MCF 10A (cell line): ENCODE data around the gene MAML2. TPM values are rescaled to one million over a fixed set of nuclear protein-coding genes. Genes with fewer than 3 reads are reported as not detected.

Experiments used
- BruUV-seq: library from RNA; stranded (reverse); fragments of 400-500 nt; replicated peaks from 2 replicates; lab custom pipeline; 2021; lab: Mats Ljungman, UMichigan
- CTCF ChIA-PET: fragments of 300-600 bp; sonication (Branson Sonifier 250); formaldehyde crosslinking; extraction: SDS; loops from one replicate; lab custom pipeline; 2021; ENCODE audit warnings: antibody characterized with exemption, inconsistent platforms; lab: Yijun Ruan, JAX
- POLR2A ChIA-PET: fragments of 300-600, 350-650 bp; sonication (Branson Sonifier 250); formaldehyde crosslinking; extraction: SDS; loops from one replicate; lab custom pipeline; 2020; ENCODE audit warnings: antibody characterized with exemption, inconsistent platforms; lab: Yijun Ruan, JAX
- DNase-seq: peaks from one replicate; pipeline ENCODE4 v3.0.0-alpha.2; 2018; ENCODE audit not compliant: unreplicated experiment
- H3K27ac Mint-ChIP-seq: one replicate; pipeline ENCODE4 v1.8.0; 2022; ENCODE audit warnings: mild to moderate bottlenecking, low read depth, mixed read lengths; ENCODE audit not compliant: unreplicated experiment
- H3K27me3 Mint-ChIP-seq: one replicate; pipeline ENCODE4 v1.8.0; 2022; ENCODE audit warnings: mixed read lengths; ENCODE audit not compliant: insufficient read depth, unreplicated experiment
- H3K36me3 Mint-ChIP-seq: one replicate; pipeline ENCODE4 v1.8.0; 2022; ENCODE audit warnings: mild to moderate bottlenecking, moderate library complexity, mixed read lengths; ENCODE audit not compliant: insufficient read depth, unreplicated experiment
- H3K4me1 Mint-ChIP-seq: one replicate; pipeline ENCODE4 v1.8.0; 2022; ENCODE audit warnings: mixed read lengths; ENCODE audit not compliant: insufficient read depth, unreplicated experiment
- H3K4me3 Mint-ChIP-seq: one replicate; pipeline ENCODE4 v1.8.0; 2022; ENCODE audit warnings: mild to moderate bottlenecking, moderate library complexity, mixed read lengths; ENCODE audit not compliant: unreplicated experiment
- H3K9me3 Mint-ChIP-seq: one replicate; pipeline ENCODE4 v1.8.0; 2022; ENCODE audit warnings: mixed read lengths; ENCODE audit not compliant: unreplicated experiment
- intact Hi-C: fragments of 100-400 bp; cut with micrococcal nuclease; formaldehyde crosslinking; loops from 2 replicates; pipeline ENCODE4 v1.14.1; 2022
- total RNA-seq: library from RNA; stranded (reverse); gene quantifications from 2 replicates; pipeline ENCODE4 v1.2.3, GENCODE V29; 2022
- TF ChIP-seq, protein P1 (sequence below): fragments of 200-600 bp; IDR thresholded peaks from one replicate; pipeline ENCODE4 v1.8.0; 2022; ENCODE audit warnings: antibody characterized with exemption, mild to moderate bottlenecking; ENCODE audit not compliant: unreplicated experiment

Gene MAML2
- total RNA-seq, 1 experiment from 2014 or later = 8.6 TPM

DNA sequence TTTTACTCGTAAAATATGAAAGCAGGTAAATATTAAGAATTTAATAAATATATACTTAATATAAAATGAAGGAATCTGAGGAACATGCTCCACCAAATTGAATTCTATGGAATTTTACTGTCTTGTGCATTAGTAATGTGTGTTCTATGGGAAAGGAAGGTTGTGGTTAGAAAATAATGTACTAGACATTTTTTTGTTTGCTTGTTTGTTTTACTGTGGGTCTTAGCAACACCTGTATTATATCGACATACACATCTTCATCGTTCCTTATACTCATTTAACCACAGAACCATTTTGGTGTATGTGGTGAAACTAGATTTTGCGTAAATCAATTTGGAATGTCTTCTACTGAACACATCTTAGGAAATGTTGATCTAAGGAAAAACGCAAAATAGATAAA, 304.9 kb downstream of the MAML2 start:
- DNase-seq = no peak
- no TSS peak for BruUV-seq
- peak overlapping the region; percentile 73 for H3K27ac Mint-ChIP-seq

GRCh38 chr11:96037405-96037949, 305.5 kb downstream of the MAML2 start:
- Mint-ChIP-seq H3K27ac (peak overlapping the region; percentile 73), H3K4me1 (peaks cover 23% of the 10 kb centered on the region), H3K4me3 (no peak overlapping the region), H3K27me3 (no peaks in the 10 kb centered on the region), H3K36me3 (no peaks in the 10 kb centered on the region), H3K9me3 (no peaks in the 10 kb centered on the region)
- DNase-seq = peak; percentile 24
- intact Hi-C loops = no loop called here
- no TSS peak for BruUV-seq
- ChIA-PET POLR2A (interaction anchor here (0.6 to 1.0 kb wide), 3 partner anchors 174 to 191 kb away, joined by 3 to 5 read pairs (median 4); no protein-coding TSS in a partner anchor), CTCF (interaction anchor here (0.6 to 3.1 kb wide), 7 partner anchors 18 to 307 kb away, joined by 3 to 10 read pairs (median 3); partner anchors contain the start of gene MAML2)
- TF ChIP-seq, protein P1, sequence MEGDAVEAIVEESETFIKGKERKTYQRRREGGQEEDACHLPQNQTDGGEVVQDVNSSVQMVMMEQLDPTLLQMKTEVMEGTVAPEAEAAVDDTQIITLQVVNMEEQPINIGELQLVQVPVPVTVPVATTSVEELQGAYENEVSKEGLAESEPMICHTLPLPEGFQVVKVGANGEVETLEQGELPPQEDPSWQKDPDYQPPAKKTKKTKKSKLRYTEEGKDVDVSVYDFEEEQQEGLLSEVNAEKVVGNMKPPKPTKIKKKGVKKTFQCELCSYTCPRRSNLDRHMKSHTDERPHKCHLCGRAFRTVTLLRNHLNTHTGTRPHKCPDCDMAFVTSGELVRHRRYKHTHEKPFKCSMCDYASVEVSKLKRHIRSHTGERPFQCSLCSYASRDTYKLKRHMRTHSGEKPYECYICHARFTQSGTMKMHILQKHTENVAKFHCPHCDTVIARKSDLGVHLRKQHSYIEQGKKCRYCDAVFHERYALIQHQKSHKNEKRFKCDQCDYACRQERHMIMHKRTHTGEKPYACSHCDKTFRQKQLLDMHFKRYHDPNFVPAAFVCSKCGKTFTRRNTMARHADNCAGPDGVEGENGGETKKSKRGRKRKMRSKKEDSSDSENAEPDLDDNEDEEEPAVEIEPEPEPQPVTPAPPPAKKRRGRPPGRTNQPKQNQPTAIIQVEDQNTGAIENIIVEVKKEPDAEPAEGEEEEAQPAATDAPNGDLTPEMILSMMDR = no peak

More for the DNA sequence above, 304.9 kb downstream of the MAML2 start:
- Mint-ChIP-seq H3K9me3 (no peaks in the 10 kb centered on the region), H3K36me3 (no peaks in the 10 kb centered on the region), H3K4me3 (no peak overlapping the region), H3K4me1 (peaks cover 17% of the 10 kb centered on the region), H3K27me3 (no peaks in the 10 kb centered on the region)
- ChIA-PET CTCF (interaction anchor here (0.8 to 3.1 kb wide), 4 partner anchors 17 to 305 kb away, joined by 3 to 10 read pairs (median 4); partner anchors contain the start of gene MAML2), POLR2A (interaction anchor here (0.6 to 1.0 kb wide), 3 partner anchors 174 to 190 kb away, joined by 3 to 5 read pairs (median 4); no protein-coding TSS in a partner anchor)
- intact Hi-C loops = no loop called here
- TF ChIP-seq, protein P1 = no peak

GRCh38 chr11:96036863-96037262, 306.1 kb downstream of the MAML2 start:
- no peaks in the 10 kb centered on the region for H3K27me3 Mint-ChIP-seq
- ChIA-PET POLR2A (interaction anchor here (0.6 kb wide), 1 partner anchor 114 kb away, joined by 3 read pairs; no protein-coding TSS in a partner anchor), CTCF (interaction anchor here (0.6 to 3.1 kb wide), 6 partner anchors 18 to 307 kb away, joined by 3 to 10 read pairs (median 3); no protein-coding TSS in a partner anchor)
- H3K4me1 Mint-ChIP-seq = peaks cover 24% of the 10 kb centered on the region
- no peaks in the 10 kb centered on the region for H3K36me3 Mint-ChIP-seq
- no peak overlapping the region for H3K4me3 Mint-ChIP-seq
- H3K9me3 Mint-ChIP-seq = no peaks in the 10 kb centered on the region
- BruUV-seq = no TSS peak
- DNase-seq = no peak
- H3K27ac Mint-ChIP-seq = peak overlapping the region; percentile 73
- intact Hi-C loops = no loop called here
- TF ChIP-seq, protein P1 = no peak

DNA sequence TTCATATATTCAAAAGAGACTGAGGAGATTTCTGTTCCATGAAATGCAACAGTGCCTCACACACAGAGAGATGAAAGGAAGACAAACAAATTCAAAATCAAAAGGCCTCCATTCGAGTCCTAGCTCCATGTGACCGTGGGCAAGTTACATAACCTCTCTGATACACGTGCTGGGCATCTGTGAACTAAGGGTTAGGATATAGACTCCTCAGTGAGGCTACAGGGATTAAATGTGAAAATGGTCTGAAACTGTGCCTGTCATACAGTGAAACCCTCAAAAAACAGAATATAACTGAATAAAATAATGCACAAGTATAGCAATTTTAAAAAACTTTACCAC, 307.3 kb downstream of the MAML2 start:
- H3K27me3 Mint-ChIP-seq = no peaks in the 10 kb centered on the region
- H3K36me3 Mint-ChIP-seq = no peaks in the 10 kb centered on the region
- CTCF ChIA-PET = interaction anchor here (0.6 to 3.1 kb wide), 4 partner anchors 16 to 307 kb away, joined by 3 to 10 read pairs (median 4); partner anchors contain the start of gene MAML2
- peaks cover 24% of the 10 kb centered on the region for H3K4me1 Mint-ChIP-seq
- intact Hi-C loops = no loop called here
- TF ChIP-seq, protein P1 = no peak
- BruUV-seq = no TSS peak
- H3K4me3 Mint-ChIP-seq = no peak overlapping the region
- H3K9me3 Mint-ChIP-seq = no peaks in the 10 kb centered on the region
- POLR2A ChIA-PET = interaction anchor here (1.3 kb wide), 1 partner anchor 13 kb away, joined by 3 read pairs; no protein-coding TSS in a partner anchor
- no peak overlapping the region for H3K27ac Mint-ChIP-seq
- DNase-seq = no peak
